ENCODE data around the gene CFAP52.

DNA sequence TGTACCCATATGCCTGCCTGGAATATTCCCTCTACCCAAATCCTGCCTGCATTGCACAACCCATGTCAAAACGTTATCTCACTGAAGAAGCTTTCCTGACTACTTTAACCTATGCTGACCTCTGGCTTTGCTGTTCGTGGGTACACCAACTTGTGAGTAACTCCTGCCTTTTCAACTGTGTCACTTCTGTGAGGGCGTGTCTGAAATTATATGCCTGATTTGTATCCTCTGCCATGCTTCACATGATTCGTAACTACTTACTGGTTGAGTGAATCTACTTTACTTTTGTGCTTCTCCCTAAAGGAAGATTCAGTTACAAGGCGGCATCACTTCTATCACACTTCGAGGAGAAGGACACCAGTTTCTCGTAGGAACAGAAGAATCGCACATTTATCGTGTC lies 35.6 kb downstream of the CFAP52 start:
- TF ChIP-seq GATA2 (IDR thresholded peaks at IDR 0.05; ENCODE audit: low read depth, low read length) (no peak), GATA3 (IDR thresholded peaks at IDR 0.05; ENCODE audit: low read depth, low read length) (no peak)
